MM.1S (cell line): ENCODE measurements around the gene KCNQ1.

Experiments
- DNase-seq: peaks from one replicate; pipeline ENCODE4 v3.0.0-alpha.2; 2015
- H2AFZ ChIP-seq: fragments of 300-600 bp; sonication (generic); 2 replicates; pipeline ENCODE4 v1.6.0; 2016; ENCODE audit warnings: antibody characterized with exemption, low read length
- H3F3A ChIP-seq: fragments of 300-600 bp; sonication (generic); 2 replicates; pipeline ENCODE4 v1.6.1; 2016; ENCODE audit warnings: mild to moderate bottlenecking, antibody characterized with exemption, low read length, moderate library complexity, mixed read lengths; ENCODE audit not compliant: insufficient read depth
- H3K27ac ChIP-seq: fragments of 300-600 bp; sonication (generic); 2 replicates; pipeline ENCODE4 v1.5.1; 2016; ENCODE audit warnings: mild to moderate bottlenecking, low read length
- H3K27me3 ChIP-seq: fragments of 300-600 bp; sonication (generic); replicated peaks from 2 replicates; pipeline ENCODE4 v1.6.0; 2016; ENCODE audit warnings: low read length; ENCODE audit not compliant: insufficient read depth
- H3K36me3 ChIP-seq: fragments of 300-600 bp; sonication (generic); replicated peaks from 2 replicates; pipeline ENCODE4 v1.6.1; 2016; ENCODE audit warnings: mild to moderate bottlenecking, low read length, mixed read lengths; ENCODE audit not compliant: insufficient read depth
- H3K4me1 ChIP-seq: fragments of 300-600 bp; sonication (generic); 2 replicates; pipeline ENCODE4 v1.6.1; 2016; ENCODE audit warnings: low read length, mixed read lengths
- H3K4me2 ChIP-seq: fragments of 300-600 bp; sonication (generic); 2 replicates; pipeline ENCODE4 v1.6.0; 2016; ENCODE audit warnings: low read depth, low read length
- H3K4me3 ChIP-seq: fragments of 300-600 bp; sonication (generic); 2 replicates; pipeline ENCODE4 v1.5.1; 2016; ENCODE audit warnings: low read length, mixed read lengths
- H3K79me2 ChIP-seq: fragments of 300-600 bp; sonication (generic); 2 replicates; pipeline ENCODE4 v1.6.1; 2016; ENCODE audit warnings: mixed run types, low read length, mixed read lengths
- H3K9ac ChIP-seq: fragments of 300-600 bp; sonication (generic); 2 replicates; pipeline ENCODE4 v1.6.1; 2016; ENCODE audit warnings: low read length, mixed read lengths
- H3K9me2 ChIP-seq: fragments of 300-600 bp; sonication (generic); replicated peaks from 2 replicates; pipeline ENCODE4 v1.6.1; 2016; ENCODE audit warnings: mild to moderate bottlenecking, low read length, mixed read lengths; ENCODE audit not compliant: insufficient read depth
- H3K9me3 ChIP-seq: fragments of 300-600 bp; sonication (generic); replicated peaks from 2 replicates; pipeline ENCODE4 v1.6.1; 2016; ENCODE audit warnings: mild to moderate bottlenecking, low read length, mixed read lengths; ENCODE audit not compliant: insufficient read depth
- H4K20me1 ChIP-seq: fragments of 300-600 bp; sonication (generic); 2 replicates; pipeline ENCODE4 v1.6.1; 2016; ENCODE audit warnings: mild to moderate bottlenecking, low read length, moderate library complexity, mixed read lengths; ENCODE audit not compliant: insufficient read depth
- CTCF ChIP-seq: fragments of 300-600 bp; sonication (generic); IDR thresholded peaks from 2 replicates; pipeline ENCODE4 v1.5.1; 2016; ENCODE audit warnings: antibody characterized with exemption, low read length, mixed read lengths
- EZH2 ChIP-seq: fragments of 300-600 bp; sonication (generic); optimal IDR thresholded peaks from 2 replicates; pipeline ENCODE3; 2017; ENCODE audit warnings: low read depth, mild to moderate bottlenecking, antibody characterized with exemption, low read length, mixed read lengths
- EZH2phosphoT487 ChIP-seq: fragments of 300-600 bp; sonication (generic); IDR thresholded peaks from 2 replicates; pipeline ENCODE4 v1.6.1; 2018; ENCODE audit warnings: antibody characterized with exemption, low read length

The KCNQ1 gene

GRCh38 chr11:2426826-2427521, 17.8 kb upstream of the KCNQ1 start:
- Histone ChIP-seq H3K27me3 (peaks cover 57% of the 10 kb centered on the region), H3K9me2 (no peaks in the 10 kb centered on the region), H3K9me3 (no peaks in the 10 kb centered on the region), H3F3A (no peaks in the 10 kb centered on the region), H2AFZ (no peak overlapping the region), H3K79me2 (no peaks in the 10 kb centered on the region), H3K27ac (no peak overlapping the region), H4K20me1 (no peaks in the 10 kb centered on the region), H3K4me3 (no peak overlapping the region), H3K4me2 (no peak overlapping the region), H3K9ac (no peak overlapping the region), H3K4me1 (no peaks in the 10 kb centered on the region), H3K36me3 (no peaks in the 10 kb centered on the region)
- no peak for DNase-seq
- no peak for TF ChIP-seq EZH2phosphoT487
- TF ChIP-seq CTCF = no peak
- TF ChIP-seq EZH2 = no peak

- no peaks in the 10 kb centered on the region for H3K79me2 ChIP-seq
- H3F3A ChIP-seq = no peaks in the 10 kb centered on the region
- peaks cover 49% of the 10 kb centered on the region for H3K27me3 ChIP-seq
- H3K9ac ChIP-seq = no peak overlapping the region
- H3K4me1 ChIP-seq = no peaks in the 10 kb centered on the region
- no peak overlapping the region for H2AFZ ChIP-seq
- H3K4me2 ChIP-seq = no peak overlapping the region
- H3K9me3 ChIP-seq = no peaks in the 10 kb centered on the region
- no peaks in the 10 kb centered on the region for H3K36me3 ChIP-seq
- TF ChIP-seq CTCF (no peak), EZH2phosphoT487 (no peak), EZH2 (no peak)
- DNase-seq = no peak
- no peak overlapping the region for H3K4me3 ChIP-seq
- no peaks in the 10 kb centered on the region for H3K9me2 ChIP-seq
- no peak overlapping the region for H3K27ac ChIP-seq
- H4K20me1 ChIP-seq = no peaks in the 10 kb centered on the region
Measured at GRCh38 chr11:2427721-2428321, 17.0 kb upstream of the KCNQ1 start.

- Histone ChIP-seq H3F3A (no peaks in the 10 kb centered on the region), H3K9me2 (no peaks in the 10 kb centered on the region), H3K27ac (no peak overlapping the region), H3K27me3 (peaks cover 43% of the 10 kb centered on the region), H3K9ac (no peak overlapping the region), H3K9me3 (no peaks in the 10 kb centered on the region), H3K36me3 (no peaks in the 10 kb centered on the region), H4K20me1 (no peaks in the 10 kb centered on the region), H3K79me2 (no peaks in the 10 kb centered on the region), H3K4me2 (no peak overlapping the region), H3K4me1 (no peaks in the 10 kb centered on the region), H3K4me3 (no peak overlapping the region), H2AFZ (no peak overlapping the region)
- no peak for TF ChIP-seq EZH2phosphoT487
- peak; percentile 98 for TF ChIP-seq CTCF
- DNase-seq = peak; percentile 77
Measured at GRCh38 chr11:2428322-2428795, 16.4 kb upstream of the KCNQ1 start.
